GM10248 (cell line): ENCODE measurements around the gene RFX1.

Experiments
- CTCF ChIA-PET: fragments of 300-600 bp; sonication (Branson Sonifier 250); formaldehyde crosslinking; extraction: SDS; loops from one replicate; lab custom pipeline; 2021; ENCODE audit warnings: antibody characterized with exemption; lab: Yijun Ruan, JAX
- POLR2A ChIA-PET: fragments of 350-650 bp; sonication (Branson Sonifier 250); formaldehyde crosslinking; extraction: SDS; loops from one replicate; lab custom pipeline; 2020; ENCODE audit warnings: antibody characterized with exemption; lab: Yijun Ruan, JAX
- DNase-seq: peaks from one replicate; pipeline ENCODE4 v3.0.0; 2012; ENCODE audit errors: extremely low spot score
- TF ChIP-seq, protein P1 (sequence below): IDR thresholded peaks from 2 replicates; pipeline ENCODE4 v1.5.1; 2012; ENCODE audit warnings: mild to moderate bottlenecking, low read depth; ENCODE audit errors: extremely low read depth, missing control alignments, control extremely low read depth

Gene RFX1

DNA sequence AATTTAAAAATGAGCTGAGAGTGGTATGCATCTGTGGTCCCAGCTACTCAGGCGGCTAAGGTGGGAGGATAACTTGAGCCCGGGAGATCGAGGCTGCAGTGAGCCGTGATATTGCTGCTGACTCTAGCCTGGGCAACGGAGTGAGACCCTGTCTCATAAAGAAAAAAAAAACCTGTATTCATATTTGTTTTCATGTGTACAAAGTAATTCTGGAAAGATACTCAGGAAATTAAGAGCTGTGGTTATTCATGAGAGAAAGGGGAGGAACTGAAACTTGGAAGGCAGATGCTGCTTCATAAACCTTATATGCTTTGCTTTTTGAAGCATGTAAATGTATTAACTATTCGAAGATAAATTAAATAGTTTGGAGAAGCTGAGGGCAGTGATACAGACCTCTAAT lies 13.0 kb upstream of the RFX1 start:
- ChIA-PET POLR2A (interaction anchor here (0.7 to 1.9 kb wide), 3 partner anchors 13 to 50 kb away, joined by 3 to 6 read pairs (median 3); partner anchors contain the start of gene RFX1), CTCF (interaction anchor here (0.7 to 6.0 kb wide), 7 partner anchors 10 to 57 kb away, joined by 3 to 25 read pairs (median 3); partner anchors contain the start of genes IL27RA and MISP3)
- DNase-seq: no peak

DNA sequence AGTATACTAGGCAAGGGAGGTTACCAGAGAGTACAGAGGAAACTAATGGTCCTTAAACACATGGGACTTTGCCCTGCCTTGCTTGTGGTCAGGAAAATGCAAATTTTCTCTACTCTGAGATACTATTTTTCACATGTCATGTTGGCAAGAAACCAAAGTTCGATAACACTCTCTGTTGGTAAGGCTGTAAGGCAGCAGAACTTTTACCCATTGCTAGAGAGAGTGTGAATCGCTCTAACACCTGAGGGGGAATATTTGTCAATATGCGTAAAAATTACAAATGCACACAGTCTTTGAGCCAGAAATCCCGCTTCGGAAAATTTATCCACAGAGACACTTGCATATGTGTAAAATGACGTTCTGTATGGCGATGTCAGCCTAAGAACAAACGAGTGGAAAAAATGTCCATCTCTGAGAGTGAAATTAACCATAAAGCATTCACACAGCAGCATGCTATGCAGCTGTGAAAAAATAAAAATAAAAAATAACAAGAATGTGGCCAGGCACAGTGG lies 9.5 kb upstream of the RFX1 start:
- TF ChIP-seq, protein P1, sequence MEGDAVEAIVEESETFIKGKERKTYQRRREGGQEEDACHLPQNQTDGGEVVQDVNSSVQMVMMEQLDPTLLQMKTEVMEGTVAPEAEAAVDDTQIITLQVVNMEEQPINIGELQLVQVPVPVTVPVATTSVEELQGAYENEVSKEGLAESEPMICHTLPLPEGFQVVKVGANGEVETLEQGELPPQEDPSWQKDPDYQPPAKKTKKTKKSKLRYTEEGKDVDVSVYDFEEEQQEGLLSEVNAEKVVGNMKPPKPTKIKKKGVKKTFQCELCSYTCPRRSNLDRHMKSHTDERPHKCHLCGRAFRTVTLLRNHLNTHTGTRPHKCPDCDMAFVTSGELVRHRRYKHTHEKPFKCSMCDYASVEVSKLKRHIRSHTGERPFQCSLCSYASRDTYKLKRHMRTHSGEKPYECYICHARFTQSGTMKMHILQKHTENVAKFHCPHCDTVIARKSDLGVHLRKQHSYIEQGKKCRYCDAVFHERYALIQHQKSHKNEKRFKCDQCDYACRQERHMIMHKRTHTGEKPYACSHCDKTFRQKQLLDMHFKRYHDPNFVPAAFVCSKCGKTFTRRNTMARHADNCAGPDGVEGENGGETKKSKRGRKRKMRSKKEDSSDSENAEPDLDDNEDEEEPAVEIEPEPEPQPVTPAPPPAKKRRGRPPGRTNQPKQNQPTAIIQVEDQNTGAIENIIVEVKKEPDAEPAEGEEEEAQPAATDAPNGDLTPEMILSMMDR: no peak
- ChIA-PET CTCF (interaction anchor here (2.3 kb wide), 1 partner anchor 44 kb away, joined by 5 read pairs; no protein-coding TSS in a partner anchor), POLR2A (no interaction called here)
- DNase-seq: peak; percentile 70

More for the DNA sequence above, 13.0 kb upstream of the RFX1 start:
- TF ChIP-seq, protein P1: no peak

DNA sequence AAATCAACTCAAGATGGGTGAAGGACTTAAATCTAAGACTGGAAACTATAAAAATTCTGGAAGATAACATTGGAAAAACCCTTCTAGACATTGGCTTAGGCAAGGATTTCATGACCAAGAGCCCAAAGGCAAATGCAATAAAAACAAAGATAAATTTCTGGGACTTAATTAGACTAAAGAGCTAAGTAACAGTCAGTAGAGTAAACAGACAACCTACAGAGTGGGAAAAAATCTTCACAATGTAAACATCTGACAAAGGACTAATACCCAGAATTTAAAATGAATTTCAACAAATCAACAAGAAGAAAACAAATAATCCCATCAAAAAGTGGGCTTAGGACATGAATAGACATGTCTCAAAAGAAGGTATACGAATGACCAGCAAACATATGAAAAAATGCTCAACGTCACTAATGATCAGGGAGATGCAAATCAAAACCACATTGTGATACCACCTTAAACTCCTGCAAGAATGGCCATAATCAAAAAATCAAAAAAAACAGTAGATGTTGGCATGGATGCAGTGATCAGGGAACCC lies 6.3 kb upstream of the RFX1 start:
- TF ChIP-seq, protein P1: no peak
- CTCF ChIA-PET: no interaction called here
- POLR2A ChIA-PET: no interaction called here
- DNase-seq: no peak

DNA sequence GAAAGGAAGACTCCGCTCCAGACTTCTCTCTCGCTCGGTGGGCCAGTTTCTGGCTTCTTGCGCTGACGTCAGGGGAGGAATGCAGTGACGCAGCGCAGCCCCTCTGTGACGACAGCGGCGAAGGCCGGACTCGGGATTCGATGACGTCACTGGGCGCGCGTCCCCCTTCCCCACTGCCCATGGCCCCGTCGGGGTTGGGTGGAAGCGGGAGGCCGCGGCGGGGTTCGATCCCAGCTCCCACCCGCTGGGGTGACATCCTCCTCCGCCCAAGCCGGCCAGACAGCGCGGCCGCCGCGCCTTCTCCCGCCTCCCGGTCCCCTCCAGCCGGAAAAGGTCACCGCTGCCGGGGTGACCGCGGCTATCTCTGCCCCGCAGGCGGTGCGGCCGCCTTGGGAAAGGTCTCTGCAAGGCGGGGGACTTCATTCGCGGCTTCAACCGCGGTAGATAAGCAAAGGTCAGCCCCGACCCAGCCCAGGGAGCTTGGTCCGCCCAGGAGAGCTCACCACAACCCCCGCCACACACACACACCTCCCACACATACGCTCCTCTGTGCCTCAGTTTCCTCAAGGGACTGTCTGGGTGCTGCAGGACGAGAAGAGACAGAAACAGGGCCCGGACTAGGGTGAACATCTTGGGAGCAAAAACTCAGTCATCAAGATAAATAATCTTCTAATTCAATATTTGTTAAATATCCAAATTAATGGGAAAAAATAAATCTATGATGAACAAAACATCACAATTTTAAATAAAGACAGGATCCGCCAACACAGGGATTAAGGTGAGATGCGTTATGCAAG lies 844 bp upstream of the RFX1 start:
- POLR2A ChIA-PET: interaction anchor here (0.6 to 1.4 kb wide), 8 partner anchors 12 to 161 kb away, joined by 3 to 6 read pairs (median 4); partner anchors contain the start of genes DCAF15 and IL27RA
- TF ChIP-seq, protein P1: no peak
- no peak for DNase-seq
- CTCF ChIA-PET: interaction anchor here (1.0 to 2.4 kb wide), 7 partner anchors 14 to 172 kb away, joined by 3 to 7 read pairs (median 3); partner anchors contain the start of gene IL27RA

DNA sequence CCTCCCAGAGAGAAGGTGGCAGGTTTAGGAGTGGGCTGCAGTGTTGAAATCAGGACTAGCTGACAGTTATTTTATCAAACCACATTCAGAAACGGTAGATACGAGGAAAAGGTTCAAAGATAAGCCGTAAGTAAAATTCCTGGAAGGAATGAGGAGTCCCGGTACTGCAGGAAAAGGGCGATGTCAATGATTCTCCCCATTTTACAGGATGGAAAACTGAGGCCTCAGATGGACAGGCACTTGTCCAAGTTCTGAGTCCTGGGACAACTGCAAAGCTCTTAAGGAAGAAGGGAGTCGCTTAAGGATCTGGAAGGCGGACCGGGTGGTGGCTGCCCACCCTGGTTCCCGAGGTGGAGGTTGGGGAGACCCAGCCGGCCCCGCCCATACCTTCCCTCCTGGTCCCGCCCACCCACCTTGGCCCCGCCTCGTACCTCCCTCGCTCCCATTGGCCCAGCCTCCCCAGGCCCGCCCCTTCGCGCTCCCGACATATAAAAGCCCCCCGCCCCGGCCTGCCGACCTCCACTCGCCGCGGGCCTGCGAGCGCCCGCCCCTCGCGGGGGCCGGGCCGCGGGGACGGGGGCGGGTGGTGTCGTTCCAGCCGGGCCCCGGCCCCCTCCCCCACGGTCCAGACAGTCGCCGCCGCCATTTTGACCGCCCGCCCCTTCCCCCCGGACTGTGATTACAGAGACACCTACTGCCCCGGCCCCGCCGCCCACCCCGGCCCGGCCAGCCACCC lies 603 bp downstream of the RFX1 start:
- CTCF ChIA-PET: interaction anchor here (1.0 to 2.4 kb wide), 5 partner anchors 16 to 143 kb away, joined by 3 to 7 read pairs (median 3); no protein-coding TSS in a partner anchor
- POLR2A ChIA-PET: interaction anchor here (1.0 to 1.1 kb wide), 2 partner anchors 26 to 76 kb away, joined by 3 to 6 read pairs; partner anchors contain the start of gene IL27RA

More for the DNA sequence above, 603 bp downstream of the RFX1 start:
- peak; percentile 87 for DNase-seq
- TF ChIP-seq, protein P1: no peak
